CMK (cell line): ENCODE results near the gene ARGLU1.

ENCODE experiments used
- DNase-seq: peaks from one replicate; pipeline ENCODE4 v3.0.0-alpha.2; 2010; ENCODE audit warnings: low read depth

Gene ARGLU1

GRCh38 chr13:106541826-106542225 lies 26.1 kb downstream of the ARGLU1 start:
- no peak for DNase-seq

GRCh38 chr13:106540613-106541012 lies 27.3 kb downstream of the ARGLU1 start:
- DNase-seq: no peak

GRCh38 chr13:106537521-106537920 lies 30.4 kb downstream of the ARGLU1 start:
- no peak for DNase-seq

GRCh38 chr13:106536244-106537034 lies 31.5 kb downstream of the ARGLU1 start:
- DNase-seq: peak; percentile 78

GRCh38 chr13:106535552-106536243 lies 32.2 kb downstream of the ARGLU1 start, which contains the start of gene EFNB2:
Gene EFNB2 (minus strand): TSS chr13:106535662. CDS start chr13:106534964, 698 bp downstream.
- DNase-seq: peak; percentile 49

- DNase-seq: no peak
Observed at GRCh38 chr13:106534639-106535551, 33.0 kb downstream of the ARGLU1 start.

- DNase-seq: no peak
Observed at GRCh38 chr13:106533943-106534638, 33.8 kb downstream of the ARGLU1 start.

GRCh38 chr13:106533101-106533942 lies 34.6 kb downstream of the ARGLU1 start:
- peak; percentile 38 for DNase-seq

GRCh38 chr13:106532111-106532929 lies 35.6 kb downstream of the ARGLU1 start:
- DNase-seq: no peak

- no peak for DNase-seq
Observed at GRCh38 chr13:106530980-106531481, 36.9 kb downstream of the ARGLU1 start.

- no peak for DNase-seq
Observed at GRCh38 chr13:106530171-106530851, 37.6 kb downstream of the ARGLU1 start.

- no peak for DNase-seq
Observed at GRCh38 chr13:106529415-106530170, 38.3 kb downstream of the ARGLU1 start.

GRCh38 chr13:106528718-106529414 lies 39.1 kb downstream of the ARGLU1 start:
- no peak for DNase-seq

- no peak for DNase-seq
Observed at GRCh38 chr13:106527826-106528225, 40.1 kb downstream of the ARGLU1 start.

GRCh38 chr13:106527445-106527801 lies 40.5 kb downstream of the ARGLU1 start:
- no peak for DNase-seq

- DNase-seq: no peak
Observed at GRCh38 chr13:106526738-106527444, 41.0 kb downstream of the ARGLU1 start.

GRCh38 chr13:106525865-106526264 lies 42.1 kb downstream of the ARGLU1 start:
- DNase-seq: no peak
